ENCODE results near the gene RAP1GAP2. TPM values are rescaled to one million over a fixed set of nuclear protein-coding genes. Genes with fewer than 3 reads are reported as not detected.
"Not testable (repeated sequence)": the region's sequence is repeated elsewhere in the genome, so short reads cannot be mapped to it uniquely, and the experiment has no call there.

RAP1GAP2 gene
- total RNA-seq, 2 experiments from 2014 or later: 1.9 to 2.3 TPM

DNA sequence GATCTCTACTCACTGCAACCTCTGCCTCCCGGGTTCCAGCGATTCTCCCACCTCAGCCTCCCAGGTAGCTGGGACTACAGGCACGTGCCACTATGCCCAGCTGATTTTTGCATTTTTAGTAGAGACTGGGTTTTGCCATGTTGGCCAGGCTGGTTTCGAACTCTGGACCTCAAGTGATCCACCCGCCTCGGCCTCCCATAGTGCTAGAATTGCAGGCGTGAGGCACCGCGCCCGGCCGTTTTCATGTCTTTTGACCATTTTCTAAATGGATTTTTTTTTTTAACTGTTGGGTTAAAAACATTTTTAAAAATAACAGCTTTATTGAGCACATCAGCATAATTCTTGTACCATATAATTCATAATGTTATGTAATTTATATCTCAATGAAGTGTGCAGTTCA is 193.2 kb downstream of the RAP1GAP2 start:
- H3K27ac Mint-ChIP-seq; DNase-seq; intact Hi-C loops (cut with micrococcal nuclease); H3K4me1 Mint-ChIP-seq (ENCODE audit: low read depth); POLR2A ChIA-PET; H3K4me3 Mint-ChIP-seq; H3K9me3 Mint-ChIP-seq; H3K27me3 Mint-ChIP-seq: not testable (repeated sequence)
- peaks cover 11% of the 10 kb centered on the region for H3K36me3 Mint-ChIP-seq
- CTCF ChIA-PET: interaction anchor here (0.7 kb wide), 1 partner anchor 59 kb away, joined by 5 read pairs; no protein-coding TSS in a partner anchor

DNA sequence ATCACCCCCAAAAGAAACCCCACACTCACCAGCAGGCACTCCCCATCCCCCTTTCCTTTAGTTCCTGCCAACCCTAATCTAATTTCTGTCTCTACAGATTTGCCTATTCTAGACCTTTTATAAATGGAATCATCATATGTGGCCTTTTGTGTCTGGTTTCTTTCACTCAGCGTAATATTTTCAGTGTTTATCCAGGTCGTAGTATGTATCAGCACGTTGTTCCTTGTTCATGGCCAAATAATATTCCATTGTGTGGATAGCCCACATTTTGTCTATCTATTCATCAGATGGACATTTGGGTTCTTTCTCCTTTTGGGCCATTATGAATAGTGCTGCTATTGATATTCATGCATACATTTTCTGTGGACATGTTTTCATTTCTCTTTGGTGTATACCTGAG is 193.6 kb downstream of the RAP1GAP2 start:
- no peak overlapping the region for H3K4me3 Mint-ChIP-seq
- DNase-seq: no peak
- H3K27me3 Mint-ChIP-seq: no peaks in the 10 kb centered on the region
- no peaks in the 10 kb centered on the region for H3K4me1 Mint-ChIP-seq (ENCODE audit: low read depth)
- no peak overlapping the region for H3K27ac Mint-ChIP-seq
- H3K9me3 Mint-ChIP-seq: no peaks in the 10 kb centered on the region
- H3K36me3 Mint-ChIP-seq: peaks cover 9% of the 10 kb centered on the region
- CTCF ChIA-PET: no interaction called here
- POLR2A ChIA-PET: no interaction called here
- intact Hi-C loops (cut with micrococcal nuclease): no loop called here

GRCh38 chr17:2990396-2990795 is 194.2 kb downstream of the RAP1GAP2 start:
- no peaks in the 10 kb centered on the region for H3K9me3 Mint-ChIP-seq

GRCh38 chr17:2991396-2992180 is 195.3 kb downstream of the RAP1GAP2 start:
- intact Hi-C loops (cut with micrococcal nuclease); H3K4me1 Mint-ChIP-seq (ENCODE audit: low read depth); H3K9me3 Mint-ChIP-seq; POLR2A ChIA-PET; H3K4me3 Mint-ChIP-seq; H3K36me3 Mint-ChIP-seq; H3K27ac Mint-ChIP-seq; DNase-seq; H3K27me3 Mint-ChIP-seq: not testable (repeated sequence)
- CTCF ChIA-PET: interaction anchor here (0.7 to 1.0 kb wide), 3 partner anchors 21 to 143 kb away, joined by 3 to 4 read pairs (median 3); no protein-coding TSS in a partner anchor

More at GRCh38 chr17:2990396-2990795, 194.2 kb downstream of the RAP1GAP2 start:
- POLR2A ChIA-PET: no interaction called here
- CTCF ChIA-PET: no interaction called here
- Mint-ChIP-seq H3K27me3 (no peaks in the 10 kb centered on the region), H3K27ac (no peak overlapping the region), H3K4me3 (no peak overlapping the region), H3K36me3 (peaks cover 8% of the 10 kb centered on the region), H3K4me1 (ENCODE audit: low read depth) (no peaks in the 10 kb centered on the region)
- DNase-seq: no peak
- intact Hi-C loops (cut with micrococcal nuclease): no loop called here

DNA sequence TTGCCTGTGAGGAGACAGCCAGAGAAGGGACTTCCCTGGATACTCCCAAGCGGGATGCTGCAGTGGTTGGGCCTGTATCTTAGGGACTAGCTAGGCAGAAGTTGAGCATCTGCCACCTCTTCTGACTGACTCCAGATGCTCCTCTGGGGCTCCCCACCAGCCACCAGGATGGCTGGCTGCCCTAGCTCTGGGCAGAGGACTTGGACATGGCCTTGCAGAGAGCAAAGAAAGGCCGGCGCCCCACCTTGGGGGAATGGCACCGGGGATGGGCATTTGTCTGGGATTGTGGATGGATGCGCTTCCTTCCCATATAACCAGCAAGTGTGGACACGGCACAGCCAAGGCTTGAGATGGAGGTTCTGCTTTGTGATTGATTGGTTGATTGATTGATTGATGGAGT is 198.2 kb downstream of the RAP1GAP2 start:
- no peak overlapping the region for H3K27ac Mint-ChIP-seq
- H3K4me3 Mint-ChIP-seq: no peak overlapping the region
- DNase-seq: no peak
- H3K27me3 Mint-ChIP-seq: no peaks in the 10 kb centered on the region
- CTCF ChIA-PET: interaction anchor here (1.6 kb wide), 1 partner anchor 18 kb away, joined by 10 read pairs; no protein-coding TSS in a partner anchor
- intact Hi-C loops (cut with micrococcal nuclease): no loop called here
- POLR2A ChIA-PET: no interaction called here
- no peaks in the 10 kb centered on the region for H3K9me3 Mint-ChIP-seq
- H3K4me1 Mint-ChIP-seq (ENCODE audit: low read depth): no peaks in the 10 kb centered on the region
- H3K36me3 Mint-ChIP-seq: peaks cover 7% of the 10 kb centered on the region

GRCh38 chr17:2995377-2995776 is 199.1 kb downstream of the RAP1GAP2 start:
- Mint-ChIP-seq H3K4me1 (ENCODE audit: low read depth) (no peaks in the 10 kb centered on the region), H3K9me3 (no peaks in the 10 kb centered on the region), H3K4me3 (no peak overlapping the region), H3K27me3 (no peaks in the 10 kb centered on the region), H3K27ac (no peak overlapping the region), H3K36me3 (peaks cover 5% of the 10 kb centered on the region)
- DNase-seq: no peak
- ChIA-PET CTCF (no interaction called here), POLR2A (no interaction called here)
- intact Hi-C loops (cut with micrococcal nuclease): no loop called here

DNA sequence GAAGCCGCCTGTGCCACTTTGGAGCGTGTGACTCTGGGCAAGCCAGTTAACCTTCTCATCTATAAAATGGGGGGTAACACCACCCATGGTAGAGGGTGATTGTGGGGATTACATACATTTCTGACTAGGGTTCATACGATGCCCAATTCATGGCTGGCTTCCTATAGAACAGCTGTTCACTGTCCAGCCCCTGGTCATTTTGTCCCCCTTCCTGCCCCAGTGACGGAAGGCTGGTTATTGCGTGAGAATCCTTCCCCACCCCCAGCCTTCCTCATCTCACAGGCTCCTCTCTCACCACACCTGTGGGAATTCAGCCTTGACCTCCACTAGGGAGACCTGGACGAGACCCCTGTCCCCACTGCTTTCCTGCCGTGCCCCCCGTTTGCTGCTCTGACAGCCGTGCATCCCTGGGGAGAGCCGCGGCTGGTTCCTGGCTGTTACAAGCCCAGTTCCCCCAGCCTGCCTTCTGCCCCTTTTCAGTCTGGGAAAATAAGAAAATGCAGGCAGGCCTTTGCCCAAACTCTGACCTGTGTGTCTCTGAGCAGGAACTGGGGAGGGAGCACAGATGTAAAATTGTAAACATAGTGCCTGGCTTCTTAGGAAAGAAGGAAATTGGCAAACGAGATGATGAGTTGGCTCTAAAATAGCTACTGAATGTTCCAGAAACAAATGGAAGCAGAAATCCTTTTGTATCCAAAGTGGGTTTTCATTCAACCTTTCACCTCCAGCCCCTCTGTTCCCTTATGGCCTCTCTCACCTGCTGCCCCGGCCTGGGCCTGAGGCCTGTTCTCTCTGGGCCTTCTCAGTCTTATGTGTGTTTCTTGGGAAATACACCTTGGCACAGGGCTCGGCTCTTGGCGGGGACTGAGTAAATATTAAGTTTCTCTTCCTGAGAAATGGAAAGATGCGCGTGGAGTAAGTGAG is 199.9 kb downstream of the RAP1GAP2 start:
- Mint-ChIP-seq H3K4me1 (ENCODE audit: low read depth) (no peaks in the 10 kb centered on the region), H3K36me3 (peaks cover 5% of the 10 kb centered on the region), H3K27me3 (no peaks in the 10 kb centered on the region), H3K27ac (no peak overlapping the region), H3K9me3 (no peaks in the 10 kb centered on the region), H3K4me3 (no peak overlapping the region)
- no peak for DNase-seq
- ChIA-PET POLR2A (interaction anchor here (0.5 kb wide), 1 partner anchor 174 kb away, joined by 3 read pairs; no protein-coding TSS in a partner anchor), CTCF (no interaction called here)
- intact Hi-C loops (cut with micrococcal nuclease): no loop called here

GRCh38 chr17:2996810-2997670 is 200.8 kb downstream of the RAP1GAP2 start:
- Mint-ChIP-seq H3K9me3 (no peaks in the 10 kb centered on the region), H3K36me3 (peaks cover 5% of the 10 kb centered on the region), H3K4me3 (no peak overlapping the region), H3K27ac (no peak overlapping the region), H3K27me3 (no peaks in the 10 kb centered on the region), H3K4me1 (ENCODE audit: low read depth) (no peaks in the 10 kb centered on the region)
- ChIA-PET CTCF (no interaction called here), POLR2A (interaction anchor here (0.5 kb wide), 1 partner anchor 175 kb away, joined by 3 read pairs; no protein-coding TSS in a partner anchor)
- DNase-seq: no peak
- intact Hi-C loops (cut with micrococcal nuclease): no loop called here

- POLR2A ChIA-PET; H3K27me3 Mint-ChIP-seq; H3K36me3 Mint-ChIP-seq; H3K4me1 Mint-ChIP-seq (ENCODE audit: low read depth); H3K27ac Mint-ChIP-seq; CTCF ChIA-PET; H3K9me3 Mint-ChIP-seq; intact Hi-C loops (cut with micrococcal nuclease); H3K4me3 Mint-ChIP-seq; DNase-seq: not testable (repeated sequence)
Measured at GRCh38 chr17:2998469-2998901, 202.2 kb downstream of the RAP1GAP2 start.

DNA sequence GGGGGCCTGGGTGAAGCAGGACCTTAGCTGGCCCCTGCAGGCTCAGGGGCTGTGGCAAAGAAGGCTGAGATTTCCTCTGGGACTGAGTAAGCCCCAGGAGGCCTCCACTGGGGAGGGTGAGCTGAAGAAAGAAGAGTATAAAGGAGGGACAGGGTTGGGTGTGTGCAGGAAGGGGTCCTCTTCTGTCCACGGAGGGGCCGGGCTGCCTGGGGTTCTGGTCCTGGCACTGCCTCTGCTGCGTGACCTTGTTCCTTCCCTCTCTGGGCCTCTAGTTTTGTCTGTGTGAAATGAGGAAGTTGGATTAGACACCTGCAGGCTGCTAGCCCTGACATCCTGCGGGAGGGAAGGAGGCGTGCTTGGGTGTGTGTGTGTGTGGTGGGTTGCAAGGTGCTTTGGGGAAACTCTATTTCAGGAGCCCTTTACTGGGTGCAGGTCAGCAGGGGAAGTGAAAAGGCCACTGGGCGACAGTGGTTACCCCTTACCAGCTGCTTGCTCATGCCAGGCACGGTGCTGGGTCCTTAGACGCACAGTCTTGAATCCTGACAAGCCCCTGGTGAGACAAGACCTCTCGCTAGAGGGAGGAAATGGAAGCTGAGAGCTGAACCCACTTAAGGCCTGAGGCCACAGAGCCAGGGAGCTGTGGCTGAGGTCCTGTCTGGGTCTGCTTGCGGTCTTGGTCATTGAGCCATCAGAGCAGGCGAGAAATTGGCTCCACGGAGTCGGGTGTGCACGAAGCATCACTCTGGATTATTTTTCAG is 206.5 kb downstream of the RAP1GAP2 start:
- intact Hi-C loops (cut with micrococcal nuclease): no loop called here
- peaks cover 7% of the 10 kb centered on the region for H3K36me3 Mint-ChIP-seq

More for the DNA sequence above, 206.5 kb downstream of the RAP1GAP2 start:
- peaks cover 10% of the 10 kb centered on the region for H3K4me1 Mint-ChIP-seq (ENCODE audit: low read depth)
- DNase-seq: no peak
- CTCF ChIA-PET: interaction anchor here (1.0 to 1.8 kb wide), 2 partner anchors 71 to 216 kb away, joined by 4 to 5 read pairs; no protein-coding TSS in a partner anchor
- no peak overlapping the region for H3K4me3 Mint-ChIP-seq
- POLR2A ChIA-PET: no interaction called here
- no peaks in the 10 kb centered on the region for H3K9me3 Mint-ChIP-seq
- no peak overlapping the region for H3K27ac Mint-ChIP-seq
- no peaks in the 10 kb centered on the region for H3K27me3 Mint-ChIP-seq
